ENCODE data around the gene ADAMTS7.

ADAMTS7 gene

DNA sequence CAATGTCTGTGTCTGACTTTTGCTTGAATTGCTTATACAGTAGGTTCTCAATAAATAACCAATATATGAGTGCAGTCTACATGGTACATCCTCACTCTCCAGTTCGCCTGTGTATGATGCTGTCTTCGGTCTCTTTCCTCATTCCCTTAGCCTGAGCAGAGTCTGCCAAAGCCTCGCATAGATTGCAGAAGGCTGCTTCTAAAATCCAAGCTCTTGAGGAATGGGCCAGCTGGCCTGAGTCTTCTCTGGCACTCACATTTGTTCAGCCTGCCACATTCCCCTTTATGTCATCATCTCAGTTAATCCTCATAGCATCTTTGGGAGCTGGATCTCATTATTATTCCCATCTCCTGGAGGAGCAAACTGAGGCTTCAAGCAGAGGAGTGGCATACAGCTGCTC, 27.2 kb upstream of the ADAMTS7 start:
- no peak overlapping the region for H3K4me3 ChIP-seq (ENCODE audit: low read length)
- peak; percentile 80 for DNase-seq (ENCODE audit: low read depth)
- TF ChIP-seq CTCF (conservative IDR thresholded peaks at IDR 0.05; ENCODE audit: low read length) = no peak

DNA sequence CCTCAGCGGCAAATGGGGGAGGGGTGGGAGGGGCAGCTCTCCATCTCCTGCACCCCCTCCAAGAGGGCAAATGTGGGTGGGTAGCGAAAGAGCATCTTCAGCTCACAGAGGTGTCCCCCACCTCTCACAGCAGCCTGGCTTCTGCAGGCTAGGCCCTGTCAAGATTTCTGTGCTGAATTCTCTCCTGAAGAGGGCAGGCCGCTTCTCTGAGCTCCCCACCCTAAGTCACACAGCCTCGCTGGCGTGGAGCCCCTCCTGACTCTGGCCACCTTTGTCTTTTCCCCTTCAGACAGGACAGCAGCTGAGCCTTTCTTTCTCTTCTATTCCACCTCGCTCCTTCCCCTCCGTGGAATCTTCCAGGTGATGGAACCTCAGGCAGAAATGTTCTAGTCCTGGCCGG, 26.3 kb upstream of the ADAMTS7 start:
- no peak for DNase-seq (ENCODE audit: low read depth)
- no peak overlapping the region for H3K4me3 ChIP-seq (ENCODE audit: low read length)
- no peak for TF ChIP-seq CTCF (conservative IDR thresholded peaks at IDR 0.05; ENCODE audit: low read length)

- no peak overlapping the region for H3K4me3 ChIP-seq (ENCODE audit: low read length)
- DNase-seq (ENCODE audit: low read depth) = no peak
- no peak for TF ChIP-seq CTCF (conservative IDR thresholded peaks at IDR 0.05; ENCODE audit: low read length)
Observed at GRCh38 chr15:78837131-78837530, 25.9 kb upstream of the ADAMTS7 start.

GRCh38 chr15:78836333-78836732, 25.1 kb upstream of the ADAMTS7 start:
- H3K4me3 ChIP-seq (ENCODE audit: low read length) = no peak overlapping the region
- TF ChIP-seq CTCF (conservative IDR thresholded peaks at IDR 0.05; ENCODE audit: low read length) = no peak
- DNase-seq (ENCODE audit: low read depth) = no peak

DNA sequence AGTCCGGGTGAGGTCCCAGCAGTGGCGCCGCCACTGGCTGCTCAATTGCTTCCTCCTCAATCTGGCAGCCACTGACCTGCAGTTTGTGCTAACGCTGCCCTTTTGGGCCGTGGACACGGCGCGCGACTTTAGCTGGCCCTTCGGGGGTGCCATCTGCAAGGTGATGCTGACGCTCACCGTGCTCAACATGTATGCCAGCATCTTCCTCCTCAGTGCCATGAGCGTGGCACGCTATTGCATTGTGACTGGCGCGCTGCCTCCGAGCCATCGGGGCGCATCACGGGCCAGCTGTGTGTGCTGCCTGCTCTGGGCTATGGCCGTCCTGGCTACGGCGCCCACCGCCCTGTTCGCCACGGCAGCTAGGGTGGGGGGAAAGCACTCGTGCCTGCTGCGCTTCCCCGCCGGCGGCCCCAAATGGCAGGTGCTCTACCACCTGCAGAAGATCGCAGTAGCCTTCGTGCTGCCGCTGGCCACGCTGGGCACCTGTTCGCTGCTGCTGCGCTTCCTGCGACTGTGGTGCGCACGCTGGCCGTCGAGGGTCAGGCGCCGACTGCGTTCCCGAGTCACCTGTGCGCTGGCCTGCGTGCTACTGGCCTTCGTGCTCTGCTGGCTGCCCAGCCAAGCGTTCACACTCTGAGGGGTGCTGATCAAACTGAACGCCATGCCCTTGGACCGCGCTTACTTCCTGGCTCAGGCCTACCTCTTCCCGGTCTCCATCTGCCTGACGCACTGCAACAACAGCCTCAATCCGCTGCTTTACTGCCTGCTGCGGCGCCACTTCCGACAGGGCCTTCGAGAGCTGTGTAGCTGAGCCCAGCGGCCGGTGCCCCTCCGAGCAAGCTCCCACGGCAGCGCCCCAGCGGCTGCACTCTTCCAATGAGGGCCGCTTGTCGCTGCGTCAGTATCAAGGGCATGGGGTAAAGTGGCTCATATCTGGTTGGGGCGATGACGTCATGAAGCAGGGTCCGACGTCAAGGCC, 20.3 kb upstream of the ADAMTS7 start:
- DNase-seq (ENCODE audit: low read depth) = no peak
- H3K4me3 ChIP-seq (ENCODE audit: low read length) = no peak overlapping the region
- no peak for TF ChIP-seq CTCF (conservative IDR thresholded peaks at IDR 0.05; ENCODE audit: low read length)

- TF ChIP-seq CTCF (conservative IDR thresholded peaks at IDR 0.05; ENCODE audit: low read length) = no peak
- DNase-seq (ENCODE audit: low read depth) = no peak
- no peak overlapping the region for H3K4me3 ChIP-seq (ENCODE audit: low read length)
Observed at GRCh38 chr15:78830514-78831228, 19.4 kb upstream of the ADAMTS7 start.

All from AG10803 (cell line).